ENCODE results near the gene ADAM10.

The ADAM10 gene

DNA sequence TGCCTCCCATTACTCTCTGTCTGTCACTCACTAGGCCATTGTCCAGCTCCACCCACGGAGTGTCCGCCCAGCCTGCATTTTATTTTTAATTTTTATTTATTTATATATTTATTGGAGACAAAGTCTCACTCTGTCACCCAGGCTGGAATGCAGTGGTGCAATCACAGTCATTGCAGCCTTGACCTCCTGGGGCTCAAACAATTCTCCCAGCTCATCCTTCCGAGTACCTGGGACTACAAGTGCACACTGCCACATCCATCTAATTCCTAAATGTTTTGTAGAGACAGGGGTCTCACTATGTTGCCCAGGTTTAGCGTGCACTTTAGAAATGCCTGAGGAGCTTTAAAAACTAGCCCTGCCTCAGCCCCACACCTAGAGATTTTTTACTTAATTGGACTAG is 176.2 kb downstream of the ADAM10 start:
- DNase-seq, result no peak

DNA sequence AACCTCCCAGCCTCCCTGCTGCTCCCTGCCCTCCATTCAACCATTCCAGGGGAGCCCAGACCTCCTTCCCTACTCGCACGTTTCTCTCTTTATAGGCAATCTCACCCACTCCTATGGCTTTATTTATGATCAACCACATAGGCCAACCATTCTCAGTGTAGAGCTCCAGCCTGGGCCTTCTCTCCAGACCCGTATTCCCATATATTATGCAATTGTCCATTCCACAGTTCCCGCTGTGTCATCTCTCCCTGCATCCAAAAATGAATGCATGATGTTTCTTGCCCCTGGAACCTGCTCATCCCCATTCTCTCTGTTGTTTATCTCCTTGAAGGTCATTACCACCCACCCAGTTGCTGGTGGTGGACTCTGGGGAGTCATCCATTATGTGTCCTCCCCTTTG is 177.0 kb downstream of the ADAM10 start:
- no peak for DNase-seq

DNA sequence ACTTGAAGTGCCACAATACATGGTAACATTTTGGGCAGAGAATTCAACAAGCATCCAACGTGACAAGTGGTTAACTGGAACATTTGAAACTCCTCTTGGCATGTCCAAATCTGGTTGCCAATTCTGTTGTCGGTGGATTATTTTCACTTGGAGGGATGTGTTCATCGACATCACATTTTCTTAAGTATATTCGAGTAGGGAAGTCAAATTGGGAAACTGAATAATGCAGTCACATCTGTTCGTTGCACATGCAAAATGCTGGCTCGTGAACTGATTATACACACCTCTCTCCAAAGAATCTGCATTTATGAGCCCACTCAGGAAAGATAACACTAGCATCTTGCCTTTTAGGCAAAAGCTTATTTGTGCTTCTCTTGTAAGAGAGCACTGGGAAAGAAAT is 178.0 kb downstream of the ADAM10 start:
- no peak for DNase-seq

DNA sequence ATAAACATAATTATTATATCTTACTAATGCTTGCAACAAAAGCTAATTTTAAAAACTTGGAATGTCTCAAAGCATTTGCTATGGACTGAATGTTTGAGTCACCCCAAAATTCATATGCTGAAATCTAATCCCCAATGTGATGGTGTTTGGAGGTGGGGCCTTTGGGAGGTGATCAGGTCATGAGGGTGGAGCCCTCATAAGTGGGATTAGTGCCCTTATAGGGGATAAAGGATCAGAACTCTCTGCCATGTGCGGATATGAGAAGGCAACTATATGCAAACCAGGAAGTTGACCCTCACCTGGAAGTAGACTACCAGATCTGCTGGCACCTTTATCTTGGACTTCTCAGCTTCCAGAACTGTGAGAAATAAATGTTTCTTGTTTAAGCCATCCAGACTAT is 180.1 kb downstream of the ADAM10 start:
- DNase-seq, result no peak

DNA sequence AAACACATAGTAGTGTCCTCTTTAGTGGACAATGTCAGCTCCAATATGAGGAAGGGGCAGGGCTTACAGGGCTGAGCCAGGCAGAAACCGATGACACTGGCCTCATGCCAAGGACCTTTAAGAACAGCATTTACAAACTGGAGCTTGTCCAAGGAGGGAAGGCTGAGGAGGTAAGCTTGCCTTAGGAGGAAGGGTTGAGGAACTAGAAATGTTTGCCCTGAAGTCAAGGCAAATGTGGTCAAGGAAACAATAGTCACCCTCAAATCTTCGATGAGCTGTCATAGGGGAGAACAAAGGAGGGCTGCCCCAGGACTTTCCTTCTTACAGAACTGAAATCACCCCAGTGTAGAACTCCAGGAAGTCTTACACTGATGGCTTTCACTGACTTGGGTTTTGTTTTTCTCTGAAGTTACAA is 181.3 kb downstream of the ADAM10 start:
- DNase-seq, result no peak

DNA sequence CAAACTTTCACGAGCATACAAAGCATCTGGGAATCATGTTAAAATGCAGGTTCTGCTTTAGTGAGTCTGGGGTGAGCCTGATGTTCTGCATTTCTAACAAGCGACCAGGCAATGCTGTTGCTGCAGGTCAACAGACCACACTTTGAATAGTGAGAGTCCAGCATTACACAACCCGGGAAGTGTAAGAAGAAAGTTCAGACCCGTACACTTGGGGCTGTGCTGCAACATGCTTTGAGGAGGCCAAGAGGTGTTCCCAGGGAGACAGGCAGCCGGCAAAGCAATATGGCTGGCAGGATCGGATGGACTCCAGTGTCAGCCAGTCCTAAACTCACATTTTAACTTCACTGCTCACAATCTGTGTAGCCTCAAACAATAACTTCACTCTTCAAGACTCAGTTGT is 183.5 kb downstream of the ADAM10 start:
- DNase-seq, result no peak

DNA sequence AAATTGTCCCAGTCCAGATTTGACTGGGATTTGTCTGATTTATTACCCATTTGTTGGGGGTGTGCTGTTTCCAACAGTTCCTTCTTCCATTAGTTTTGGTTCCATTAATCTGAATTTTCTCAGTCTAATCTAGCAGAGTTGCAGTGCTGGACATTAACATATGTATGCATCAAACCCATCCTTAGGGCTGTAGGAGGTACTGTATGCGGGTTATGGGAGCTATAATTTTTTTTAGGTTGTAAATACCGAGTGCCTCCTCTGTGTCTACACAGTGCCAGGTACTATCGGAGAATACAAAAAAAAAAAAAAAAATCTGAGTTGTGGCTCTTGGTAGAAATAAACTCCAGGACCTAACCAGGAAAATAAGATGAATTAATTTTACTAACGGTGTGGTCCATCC is 183.9 kb downstream of the ADAM10 start:
- no peak for DNase-seq

DNA sequence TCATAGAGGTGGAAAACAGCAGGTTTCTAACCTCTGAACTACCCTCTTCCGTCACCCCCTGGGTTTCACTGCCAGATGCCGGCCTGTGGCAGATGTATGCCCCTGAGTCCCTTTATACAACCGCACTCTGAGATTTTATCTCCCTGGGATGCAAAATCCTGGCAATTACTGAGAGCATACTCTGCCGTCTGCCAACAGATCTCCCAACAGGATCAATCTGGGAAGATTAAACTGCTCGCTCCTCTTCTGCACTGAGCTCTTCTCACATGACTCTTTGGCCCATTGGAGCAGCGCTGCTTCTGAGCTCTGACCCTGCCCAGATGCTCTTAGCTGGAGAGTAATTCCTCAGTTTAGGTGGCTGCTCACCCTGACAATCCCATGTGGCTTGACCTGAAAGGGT is 184.5 kb downstream of the ADAM10 start:
- no peak for DNase-seq

DNA sequence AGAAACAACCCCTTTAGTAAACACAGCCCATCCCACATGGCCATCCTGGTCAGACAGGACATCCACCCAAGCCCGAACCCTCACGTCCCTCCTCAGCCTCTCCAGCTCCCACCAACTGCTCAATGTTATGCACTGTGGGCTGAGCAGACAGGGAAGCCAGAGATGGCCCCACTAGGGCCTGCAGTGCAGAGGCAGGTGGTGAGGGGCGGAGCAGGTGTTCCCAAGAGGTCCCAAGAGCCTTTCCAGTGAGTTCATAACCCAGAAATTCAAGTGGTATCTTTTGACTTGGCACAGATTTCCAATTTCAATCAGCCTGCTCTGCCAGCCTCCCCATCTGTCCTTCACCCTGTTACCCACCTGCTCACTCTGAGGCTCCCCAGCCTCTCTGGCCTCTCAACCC is 187.4 kb downstream of the ADAM10 start:
- no peak for DNase-seq

DNA sequence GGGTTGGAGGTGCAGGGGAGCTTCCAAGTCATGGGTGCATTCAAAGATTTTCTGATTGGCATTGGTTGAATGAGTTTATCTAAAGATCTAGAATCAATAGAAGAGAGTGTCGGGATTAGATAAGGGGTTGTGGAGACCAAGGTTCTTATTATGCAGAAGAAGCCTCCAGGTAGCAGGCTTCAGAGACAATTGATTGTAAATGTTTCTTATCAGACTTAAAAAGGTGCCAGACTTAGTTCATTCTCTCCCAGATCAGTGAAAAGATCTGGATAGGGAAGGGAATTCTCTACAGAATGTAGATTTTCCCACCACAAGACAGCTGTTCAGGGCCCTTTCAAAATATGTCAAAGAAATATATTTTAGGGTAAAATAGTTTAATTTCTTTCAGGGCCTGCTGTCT is 188.2 kb downstream of the ADAM10 start:
- DNase-seq, result no peak

DNA sequence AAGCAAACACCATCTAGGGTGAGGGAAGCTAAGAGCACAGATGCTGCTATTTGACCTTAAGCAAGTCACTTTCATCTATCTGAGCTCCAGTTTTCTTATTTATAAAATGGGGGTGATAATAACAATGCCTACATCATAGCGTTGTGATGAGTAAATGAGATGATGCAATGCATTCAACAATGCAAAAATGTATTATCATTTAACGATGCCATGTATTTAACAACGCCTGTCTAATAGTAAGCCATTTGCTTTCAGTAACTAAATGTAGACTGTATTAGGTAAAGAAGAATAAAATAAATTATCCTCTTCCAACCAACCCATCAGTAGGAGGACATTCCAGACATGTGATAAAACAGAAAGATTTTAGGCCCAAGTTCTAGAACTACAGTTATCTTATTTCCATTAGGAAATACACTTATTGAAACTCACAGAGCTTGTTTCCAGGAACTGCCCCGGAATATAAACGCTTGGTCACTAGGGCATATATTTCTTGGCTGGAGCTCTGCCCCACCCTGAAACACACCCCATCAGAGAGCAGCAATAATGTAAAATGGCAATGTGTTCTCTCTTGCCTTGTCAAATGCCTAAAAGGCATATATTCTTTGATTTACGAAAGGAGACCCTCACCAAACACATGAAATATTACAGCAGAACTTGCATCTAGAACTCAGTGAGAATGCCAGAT is 189.5 kb downstream of the ADAM10 start:
- DNase-seq, result no peak

DNA sequence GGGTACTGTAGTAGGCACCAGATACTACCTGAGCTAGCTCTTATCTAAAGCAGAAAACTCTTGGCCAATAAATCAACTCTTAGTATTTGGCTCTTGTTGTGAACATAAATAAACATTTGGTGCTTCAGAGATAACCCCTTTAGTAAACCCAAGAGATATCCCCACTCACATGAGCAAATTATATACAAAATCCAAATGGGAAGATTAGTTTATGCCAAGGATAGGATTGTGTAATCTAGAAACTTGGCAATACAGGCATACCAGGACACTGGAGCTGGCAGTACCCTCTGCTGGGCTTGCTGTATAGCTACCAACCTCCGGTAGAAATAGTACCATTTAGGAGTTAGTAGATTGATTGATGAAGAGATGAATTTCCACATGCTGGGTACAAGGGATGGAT is 190.7 kb downstream of the ADAM10 start:
- DNase-seq, result no peak

DNA sequence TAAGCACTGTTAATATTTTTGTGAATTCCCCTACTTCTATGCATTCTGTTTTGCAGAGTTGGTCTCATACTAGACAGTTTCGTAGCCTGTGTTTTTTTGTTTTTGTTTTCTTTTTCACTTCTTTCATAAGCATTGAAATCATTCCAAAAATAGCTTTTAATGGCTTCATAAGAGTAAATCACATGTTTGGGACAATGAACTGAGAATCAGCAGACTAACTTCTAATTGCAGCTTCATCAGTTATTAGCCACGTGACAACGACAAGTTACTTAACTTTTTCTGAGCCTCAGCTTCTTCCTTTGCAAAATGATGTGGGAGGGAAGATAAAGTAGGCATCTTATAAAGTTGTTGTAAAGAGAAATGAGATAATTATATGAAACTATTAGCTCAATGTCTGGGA is 193.0 kb downstream of the ADAM10 start:
- DNase-seq, result no peak

DNA sequence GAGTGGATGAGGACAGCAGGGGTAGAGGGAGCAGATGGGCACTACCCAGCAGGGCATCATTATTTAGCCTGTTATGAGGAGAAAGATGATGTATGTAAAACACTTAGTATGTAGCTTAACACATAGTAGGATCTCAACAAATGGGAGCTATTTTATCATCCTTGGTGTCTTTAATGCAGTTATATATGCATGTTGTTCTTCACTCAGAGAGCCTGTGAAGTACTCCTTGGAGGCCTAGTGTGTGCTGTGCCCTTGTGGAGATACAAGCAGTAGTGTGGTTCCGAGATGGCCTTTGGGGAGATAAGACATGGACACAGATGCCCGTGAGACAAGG is 193.5 kb downstream of the ADAM10 start:
- DNase-seq, result no peak

DNA sequence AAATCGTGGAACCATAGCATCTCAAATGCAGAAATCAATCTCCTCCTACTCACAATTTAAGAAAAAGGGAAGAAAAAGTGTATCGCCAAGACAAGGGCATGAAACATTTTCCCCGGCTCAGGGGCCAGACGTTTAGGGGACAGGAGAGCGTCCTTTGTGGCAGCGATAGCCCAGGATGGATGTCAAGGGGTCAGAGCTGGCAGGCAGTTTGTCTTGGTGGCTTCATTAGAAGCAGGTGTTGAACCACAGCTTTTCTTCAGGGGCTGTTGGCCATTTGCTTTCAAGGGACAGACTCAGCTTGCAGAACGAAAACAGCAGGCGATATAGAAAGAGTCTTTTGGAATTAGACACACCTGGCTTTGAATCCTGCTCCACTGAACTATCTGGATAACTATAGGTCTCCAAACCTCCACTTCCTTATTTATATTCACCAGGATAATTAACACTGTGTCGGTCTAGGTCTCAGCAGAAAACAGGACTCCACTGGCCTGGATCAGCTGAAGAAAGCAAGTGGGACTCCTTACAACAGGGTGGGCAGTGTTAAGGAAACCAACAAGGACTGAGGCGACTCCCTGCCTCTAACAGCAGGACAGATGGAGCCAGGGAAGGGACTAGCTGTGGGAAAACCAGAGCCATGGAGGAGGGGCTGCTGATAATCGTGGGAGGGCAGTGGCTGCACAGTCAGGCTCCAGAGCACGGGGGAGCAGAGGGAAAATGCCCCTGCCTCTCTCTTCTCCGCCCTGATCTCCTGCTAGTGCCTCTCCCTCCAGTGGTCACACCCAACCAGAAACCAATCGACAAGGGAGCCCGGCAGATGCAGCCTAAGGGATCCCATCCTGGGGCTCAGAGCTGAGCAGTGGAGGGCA is 194.1 kb downstream of the ADAM10 start:
- DNase-seq, result no peak

DNA sequence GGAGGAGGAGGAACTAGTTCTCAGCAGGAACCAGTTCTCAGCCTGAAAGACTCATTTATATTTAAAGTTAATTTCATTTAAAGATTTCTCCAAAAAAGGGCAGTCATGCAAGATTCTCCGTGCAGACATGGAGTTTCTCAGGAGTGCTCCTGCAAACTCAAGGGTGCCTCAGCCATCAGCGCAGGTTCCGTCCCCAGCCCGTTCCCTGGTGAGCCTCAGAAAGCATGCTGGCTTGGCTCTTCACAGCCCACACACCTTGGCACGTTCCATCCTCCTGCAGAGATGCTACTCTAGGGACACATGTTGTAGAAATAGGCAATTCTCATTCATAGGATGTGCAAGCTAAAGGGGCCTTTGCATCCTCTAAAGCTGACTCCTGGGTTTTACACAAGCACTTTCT is 194.7 kb downstream of the ADAM10 start:
- DNase-seq, result no peak

DNA sequence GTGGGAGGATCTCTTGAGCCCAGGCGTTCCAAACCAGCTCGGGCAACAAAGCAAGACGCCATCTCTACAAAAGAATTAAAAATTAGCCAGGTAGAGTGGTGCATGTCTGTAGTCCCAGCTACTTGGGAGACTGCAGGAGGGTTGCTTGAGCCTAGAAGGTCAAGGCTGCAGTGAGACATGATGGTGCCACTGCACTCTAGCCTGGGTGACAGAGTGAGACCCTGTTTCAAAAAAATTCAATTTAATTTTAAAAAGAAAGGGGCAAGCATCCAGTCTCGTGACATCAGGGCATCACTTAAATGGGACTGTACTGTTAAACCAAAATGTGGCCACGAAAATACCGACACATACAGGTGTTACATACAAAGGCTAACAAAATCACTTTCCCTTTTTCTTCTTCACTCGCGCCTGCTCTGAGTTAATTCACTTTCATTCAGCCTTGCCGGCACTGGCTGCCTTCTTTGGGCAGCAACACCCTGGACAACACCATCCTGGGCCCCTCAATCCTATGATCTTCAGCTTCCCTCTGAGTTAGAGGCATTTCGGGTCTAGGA is 196.1 kb downstream of the ADAM10 start:
- no peak for DNase-seq

DNA sequence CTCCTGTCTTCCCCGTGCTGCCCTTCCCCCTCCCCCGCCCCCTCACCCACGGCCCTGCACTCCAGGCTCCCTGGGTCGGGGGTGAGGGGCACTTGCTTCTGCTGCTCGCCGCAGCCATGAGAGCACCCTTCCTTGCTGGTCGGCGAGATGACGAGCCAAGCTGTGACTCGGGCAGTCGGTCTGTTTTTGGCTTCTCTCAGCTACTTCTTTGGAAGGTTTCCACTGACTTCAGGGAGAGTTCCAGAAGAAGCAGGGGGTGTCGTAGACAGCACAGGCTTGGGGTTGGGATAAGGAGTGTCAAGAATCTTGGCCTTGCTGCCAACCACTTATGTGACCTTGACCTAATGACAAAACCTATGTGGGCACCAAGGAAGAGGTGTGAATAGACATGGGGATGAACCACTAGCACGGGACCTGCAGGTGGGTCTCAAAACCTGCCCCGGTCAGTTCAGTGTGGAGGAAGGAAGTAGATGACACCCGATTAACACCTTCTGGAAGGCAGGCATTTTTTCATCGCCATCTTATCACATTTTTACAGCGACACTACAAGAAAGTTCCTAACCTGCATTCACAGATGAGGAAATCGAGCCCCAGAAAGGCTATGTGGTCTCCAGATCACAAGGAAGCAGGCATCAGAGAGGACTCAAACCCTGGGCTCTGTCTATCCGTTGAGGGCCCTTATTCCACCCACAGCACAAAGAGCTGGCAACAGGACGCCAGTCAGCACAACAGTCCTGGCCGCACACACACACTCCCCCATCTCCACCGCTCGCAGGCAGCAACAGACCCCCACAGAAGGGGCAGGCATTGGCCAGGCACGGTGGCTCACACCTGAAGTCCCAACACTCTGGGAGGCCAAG is 196.8 kb downstream of the ADAM10 start:
- no peak for DNase-seq

DNA sequence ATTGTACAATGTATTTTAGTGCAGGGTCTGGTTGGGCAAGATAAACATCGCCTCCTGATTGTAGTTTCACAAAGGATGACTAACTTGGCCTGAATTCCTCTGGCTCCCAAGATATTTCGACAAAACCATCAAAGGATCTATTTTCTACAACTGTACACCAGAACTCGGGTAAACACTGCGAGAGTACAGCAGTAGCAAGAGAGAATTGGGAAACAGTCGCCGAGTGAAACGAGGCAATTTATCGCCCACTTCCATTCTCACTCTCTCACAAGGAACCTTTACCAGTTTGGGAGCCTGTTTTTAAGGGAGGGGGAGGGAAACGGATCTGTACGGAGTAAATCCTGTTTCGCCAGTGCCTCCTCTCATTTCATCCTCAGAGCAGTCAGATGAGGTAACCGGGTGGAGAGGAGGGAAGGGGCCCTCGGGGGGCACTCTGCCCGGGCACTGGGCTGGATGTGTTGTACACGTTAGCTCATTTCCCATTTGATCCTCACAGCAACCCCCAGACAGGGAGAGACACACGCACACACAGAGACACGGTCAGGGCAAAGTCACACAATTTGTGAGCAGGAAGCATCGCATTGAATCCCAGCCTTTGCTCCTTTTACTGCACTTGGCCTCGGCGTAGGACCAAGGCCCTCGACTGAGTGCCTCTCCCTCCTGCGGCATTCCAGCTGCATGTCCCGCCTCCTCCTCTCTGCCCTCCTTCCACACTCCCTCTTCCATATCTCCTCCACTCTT is 197.6 kb downstream of the ADAM10 start:
- DNase-seq, result peak; percentile 93

DNA sequence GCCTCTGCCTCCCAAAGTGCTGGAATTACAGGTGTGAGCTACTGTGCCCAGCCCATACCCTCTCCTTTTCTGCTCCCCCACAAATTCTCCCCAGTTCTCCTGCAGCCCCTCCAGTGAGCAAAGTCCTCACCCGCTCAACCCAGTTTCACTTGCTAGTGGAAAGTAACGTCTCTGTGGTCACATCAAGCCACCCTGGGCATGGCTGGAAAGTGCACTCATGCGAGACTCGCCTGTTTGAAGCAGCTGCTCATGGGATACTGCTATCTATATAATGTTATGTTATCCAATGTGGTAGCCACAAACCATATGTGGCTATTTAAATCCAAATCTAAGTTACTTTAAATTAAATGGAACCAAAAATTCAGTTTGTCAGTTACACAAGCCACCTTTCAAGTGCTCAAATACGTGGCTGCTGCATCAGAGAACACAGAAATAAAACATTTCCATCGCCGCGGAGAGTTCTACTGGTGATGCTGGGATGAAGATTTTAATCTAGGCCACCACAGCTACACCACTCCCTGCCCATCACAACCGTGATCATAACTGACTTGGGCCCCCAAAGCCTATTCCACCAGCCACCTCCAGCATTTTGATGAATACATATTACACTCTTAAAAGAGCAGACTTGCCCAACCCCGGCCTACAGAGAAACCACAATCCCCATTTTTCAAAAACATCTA is 198.3 kb downstream of the ADAM10 start:
- DNase-seq, result no peak

DNA sequence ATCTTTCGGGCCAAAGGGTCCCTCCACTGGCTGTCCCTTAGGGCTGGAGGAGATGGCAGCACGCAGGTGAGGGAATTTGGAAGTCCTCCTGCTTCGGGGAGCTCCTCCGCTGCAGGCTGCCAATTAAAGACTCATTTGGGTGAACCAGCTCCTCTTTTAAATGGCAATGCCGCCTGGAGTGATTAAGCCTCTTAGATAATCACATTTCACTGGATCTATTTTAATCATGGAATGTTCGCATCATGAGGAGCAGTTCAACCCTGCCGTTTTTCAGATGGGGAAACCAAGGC is 199.8 kb downstream of the ADAM10 start:
- DNase-seq, result no peak
